A673 (cell line): ENCODE results near the gene LARP4B. TPM values are rescaled to one million over a fixed set of nuclear protein-coding genes. Genes with fewer than 3 reads are reported as not detected.

Source experiments
- Bru-seq: library from RNA; stranded (reverse); fragments of 400-500 nt; gene quantifications from one replicate; lab custom pipeline; 2021; lab: Mats Ljungman, UMichigan
- BruChase-seq, 2 experiments: library from RNA; stranded (reverse); fragments of 400-500 nt; gene quantifications; one replicate each; lab custom pipeline; 2021; lab: Mats Ljungman, UMichigan
- BruUV-seq: library from RNA; stranded (reverse); fragments of 400-500 nt; replicated peaks from 2 replicates; lab custom pipeline; 2021; lab: Mats Ljungman, UMichigan
- CTCF ChIA-PET: fragments of 300-600 bp; sonication (Branson Sonifier 250); formaldehyde crosslinking; loops from one replicate; lab custom pipeline; 2022; ENCODE audit warnings: antibody characterized with exemption; lab: Charles Lee
- POLR2A ChIA-PET: fragments of 300-600 bp; sonication (Branson Sonifier 250); formaldehyde crosslinking; loops from one replicate; lab custom pipeline; 2022; ENCODE audit warnings: antibody characterized with exemption; ENCODE audit not compliant: low non-redundant PET; lab: Charles Lee
- DNase-seq: peaks from one replicate; pipeline ENCODE4 v3.0.0-alpha.2; 2015; ENCODE audit warnings: low spot score
- H3K27ac ChIP-seq: fragments of 200-600 bp; sonication (generic); 2 replicates; pipeline ENCODE4 v1.5.1; 2016; ENCODE audit warnings: mixed run types, low read depth, mild to moderate bottlenecking, mixed read lengths, antibody characterized with exemption, low read length; ENCODE audit not compliant: poor library complexity, severe bottlenecking
- H3K27me3 ChIP-seq: fragments of 200-600 bp; sonication (generic); replicated peaks from 2 replicates; pipeline ENCODE4 v1.6.1; 2017; ENCODE audit warnings: mixed run types, low read depth, mild to moderate bottlenecking, mixed read lengths, antibody characterized with exemption, low read length; ENCODE audit not compliant: insufficient read depth, poor library complexity
- H3K36me3 ChIP-seq: fragments of 200-600 bp; sonication (generic); 2 replicates; pipeline ENCODE4 v1.6.1; 2016; ENCODE audit warnings: mixed run types, mild to moderate bottlenecking, mixed read lengths, antibody characterized with exemption, low read length; ENCODE audit not compliant: insufficient read depth, poor library complexity, severe bottlenecking
- H3K4me1 ChIP-seq: fragments of 200-600 bp; sonication (generic); 2 replicates; pipeline ENCODE4 v1.6.1; 2017; ENCODE audit warnings: mixed run types, mild to moderate bottlenecking, mixed read lengths, antibody characterized with exemption, low read length; ENCODE audit not compliant: insufficient read depth, poor library complexity, severe bottlenecking
- H3K4me3 ChIP-seq: fragments of 200-600 bp; sonication (generic); 2 replicates; pipeline ENCODE4 v1.5.1; 2016; ENCODE audit warnings: low read depth, mixed run types, mild to moderate bottlenecking, mixed read lengths, low read length; ENCODE audit not compliant: poor library complexity, severe bottlenecking
- H3K9me3 ChIP-seq: fragments of 200-600 bp; sonication (generic); 2 replicates; pipeline ENCODE4 v1.6.1; 2016; ENCODE audit warnings: mixed run types, low read depth, mild to moderate bottlenecking, mixed read lengths, antibody characterized with exemption, low read length; ENCODE audit not compliant: poor library complexity, severe bottlenecking
- EZH2 ChIP-seq: fragments of 200-600 bp; sonication (generic); IDR thresholded peaks from 2 replicates; pipeline ENCODE4 v1.6.1; 2017; ENCODE audit warnings: borderline replicate concordance, low read depth, mild to moderate bottlenecking, mixed read lengths, antibody characterized with exemption, low read length; ENCODE audit not compliant: poor library complexity, severe bottlenecking
- intact Hi-C: fragments of 100-400 bp; cut with micrococcal nuclease; formaldehyde crosslinking; loops from one replicate; pipeline ENCODE4 v1.10.0; 2022; ENCODE audit not compliant: unreplicated experiment
- long read RNA-seq: library from polyadenylated mRNA; stranded (forward); transcript quantifications from one replicate; pipeline ENCODE4 v2.0.0, GENCODE V29; 2022
- total RNA-seq: library from RNA; stranded (reverse); gene quantifications from 2 replicates; pipeline ENCODE4 v1.2.3, GENCODE V29; 2021
- TF ChIP-seq, protein P1 (sequence below): fragments of 300-800, 200-600 bp; sonication (generic); conservative IDR thresholded peaks from 2 replicates; pipeline ENCODE4 v1.5.1; 2017; ENCODE audit warnings: low read depth, mild to moderate bottlenecking, antibody characterized with exemption, low read length, moderate library complexity, mixed read lengths

LARP4B gene
- total RNA-seq (101 and 104 TPM in 2 replicates), Bru-seq, nascent RNA (percentile 92 among the genes with signal in this experiment), BruChase-seq, experiment 1, labeled RNA remaining after a 2-hour chase (percentile 91 among the genes with signal in this experiment), BruChase-seq, experiment 2, labeled RNA remaining after a 6-hour chase (percentile 88 among the genes with signal in this experiment)
- long read RNA-seq, full-length matches to known transcripts, result 20 of 63 reads
- long read RNA-seq, partial matches to known transcripts, result 12 of 63 reads
- long read RNA-seq, other reads (novel, unspliced or antisense), result 31 of 63 reads

DNA sequence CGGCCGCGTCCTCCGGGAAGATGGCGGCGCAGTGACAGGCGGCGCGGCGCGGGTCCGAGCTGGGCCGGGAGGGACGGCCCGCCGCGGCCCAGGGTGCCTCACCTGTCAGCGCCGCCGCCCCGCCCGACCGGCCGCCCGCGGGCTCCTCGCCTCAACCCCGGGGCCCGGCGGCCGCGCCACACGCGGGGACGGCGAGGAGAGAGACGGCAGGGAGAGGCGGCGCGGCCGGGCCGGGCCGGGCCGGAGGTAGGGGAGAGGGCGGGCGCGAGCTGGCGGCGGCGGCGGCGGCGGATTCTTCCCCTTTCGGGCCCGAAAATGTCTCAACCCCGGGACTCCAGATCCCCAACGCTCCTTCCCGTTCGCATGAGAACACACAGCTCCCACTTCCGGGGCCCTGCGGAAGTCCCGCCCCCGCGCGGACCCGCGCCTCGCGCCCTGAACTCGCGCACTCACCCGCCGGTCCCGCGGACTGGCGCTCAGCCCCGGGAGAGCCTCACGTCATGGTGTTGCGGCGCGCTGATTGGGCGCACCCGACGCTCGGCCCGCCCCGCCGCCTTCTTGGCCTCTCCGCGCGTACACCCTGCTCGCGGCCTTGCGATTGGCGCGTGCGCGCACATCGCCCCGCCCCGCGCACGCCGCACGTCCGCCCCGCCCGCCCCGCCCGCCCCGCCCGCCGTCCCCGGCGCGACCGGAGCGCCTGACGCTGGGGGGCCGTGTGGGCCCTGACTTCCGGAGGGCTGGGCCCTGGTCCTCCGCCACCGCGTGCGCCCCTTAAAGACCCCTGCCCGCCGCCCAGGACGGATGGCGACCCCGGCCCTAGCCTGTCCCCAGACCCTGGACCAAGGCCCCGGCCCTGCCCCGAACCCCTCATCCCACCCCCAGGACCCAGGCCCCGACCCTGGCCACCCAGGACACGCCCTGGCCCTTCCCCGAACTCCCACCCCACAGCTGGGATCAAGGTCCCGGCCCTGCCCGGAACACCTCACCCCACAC lies at the start of gene LARP4B:
Gene LARP4B, minus strand, starts transcription at position 380 of the 993 bp plus-strand sequence. CDS start 45,984 bp downstream, outside the sequence.
- peak within 1 kb of the TSS; percentile 89 for H3K27ac ChIP-seq
- peak; percentile 99 for DNase-seq
- no peaks in the 10 kb centered on the region for H3K27me3 ChIP-seq
- intact Hi-C loops, result no loop called here
- peak within 1 kb of the TSS; percentile 91 for H3K4me3 ChIP-seq
- BruUV-seq, result no TSS peak
- TF ChIP-seq, protein P1, sequence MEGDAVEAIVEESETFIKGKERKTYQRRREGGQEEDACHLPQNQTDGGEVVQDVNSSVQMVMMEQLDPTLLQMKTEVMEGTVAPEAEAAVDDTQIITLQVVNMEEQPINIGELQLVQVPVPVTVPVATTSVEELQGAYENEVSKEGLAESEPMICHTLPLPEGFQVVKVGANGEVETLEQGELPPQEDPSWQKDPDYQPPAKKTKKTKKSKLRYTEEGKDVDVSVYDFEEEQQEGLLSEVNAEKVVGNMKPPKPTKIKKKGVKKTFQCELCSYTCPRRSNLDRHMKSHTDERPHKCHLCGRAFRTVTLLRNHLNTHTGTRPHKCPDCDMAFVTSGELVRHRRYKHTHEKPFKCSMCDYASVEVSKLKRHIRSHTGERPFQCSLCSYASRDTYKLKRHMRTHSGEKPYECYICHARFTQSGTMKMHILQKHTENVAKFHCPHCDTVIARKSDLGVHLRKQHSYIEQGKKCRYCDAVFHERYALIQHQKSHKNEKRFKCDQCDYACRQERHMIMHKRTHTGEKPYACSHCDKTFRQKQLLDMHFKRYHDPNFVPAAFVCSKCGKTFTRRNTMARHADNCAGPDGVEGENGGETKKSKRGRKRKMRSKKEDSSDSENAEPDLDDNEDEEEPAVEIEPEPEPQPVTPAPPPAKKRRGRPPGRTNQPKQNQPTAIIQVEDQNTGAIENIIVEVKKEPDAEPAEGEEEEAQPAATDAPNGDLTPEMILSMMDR, result no peak
- TF ChIP-seq EZH2, result no peak
- POLR2A ChIA-PET, result no interaction called here
- H3K36me3 ChIP-seq, result peaks cover under 1% of the 10 kb centered on the region
- peaks cover 13% of the 10 kb centered on the region for H3K4me1 ChIP-seq
- CTCF ChIA-PET, result interaction anchor here (0.5 kb wide), 1 partner anchor 786 kb away, joined by 6 read pairs; no protein-coding TSS in a partner anchor
- no peaks in the 10 kb centered on the region for H3K9me3 ChIP-seq

DNA sequence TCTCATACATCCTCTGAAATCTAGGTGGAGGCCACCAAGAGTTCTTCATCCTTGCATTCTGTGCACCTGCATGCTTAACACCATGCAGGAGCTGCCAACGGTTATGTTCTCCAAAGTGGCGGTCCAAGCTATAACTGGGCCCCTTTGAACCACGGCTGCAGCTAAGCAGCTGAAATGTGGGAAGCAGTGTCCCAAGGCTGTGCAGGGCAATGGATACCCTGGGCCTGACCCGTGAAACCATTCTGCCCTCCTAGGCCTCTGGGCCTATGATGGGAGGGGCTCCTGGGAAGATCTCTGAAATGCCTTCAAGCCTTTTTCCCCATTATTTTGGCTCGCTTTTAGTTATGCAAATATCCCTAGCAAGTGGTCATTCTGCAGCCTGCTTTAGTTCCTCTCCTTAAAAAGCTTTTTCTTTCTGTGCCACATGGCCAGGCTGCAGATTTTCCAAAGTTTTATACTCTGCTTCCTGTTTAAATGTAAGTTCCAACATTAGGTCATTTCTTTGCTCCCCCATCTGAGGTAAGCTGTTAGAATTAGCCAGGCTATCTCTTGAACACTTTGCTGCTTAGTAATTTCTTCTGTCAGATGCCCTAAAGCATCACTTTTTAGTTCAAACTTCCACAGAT lies 49.1 kb upstream of the LARP4B start:
- TF ChIP-seq EZH2, result no peak
- TF ChIP-seq, protein P1, result no peak
- ChIA-PET CTCF (no interaction called here), POLR2A (no interaction called here)
- no peaks in the 10 kb centered on the region for H3K36me3 ChIP-seq
- DNase-seq, result no peak
- H3K4me1 ChIP-seq, result no peaks in the 10 kb centered on the region
- intact Hi-C loops, result no loop called here
- H3K27ac ChIP-seq, result no peak overlapping the region
- no TSS peak for BruUV-seq
- no peak overlapping the region for H3K4me3 ChIP-seq
- no peaks in the 10 kb centered on the region for H3K27me3 ChIP-seq
- peaks cover 24% of the 10 kb centered on the region for H3K9me3 ChIP-seq

DNA sequence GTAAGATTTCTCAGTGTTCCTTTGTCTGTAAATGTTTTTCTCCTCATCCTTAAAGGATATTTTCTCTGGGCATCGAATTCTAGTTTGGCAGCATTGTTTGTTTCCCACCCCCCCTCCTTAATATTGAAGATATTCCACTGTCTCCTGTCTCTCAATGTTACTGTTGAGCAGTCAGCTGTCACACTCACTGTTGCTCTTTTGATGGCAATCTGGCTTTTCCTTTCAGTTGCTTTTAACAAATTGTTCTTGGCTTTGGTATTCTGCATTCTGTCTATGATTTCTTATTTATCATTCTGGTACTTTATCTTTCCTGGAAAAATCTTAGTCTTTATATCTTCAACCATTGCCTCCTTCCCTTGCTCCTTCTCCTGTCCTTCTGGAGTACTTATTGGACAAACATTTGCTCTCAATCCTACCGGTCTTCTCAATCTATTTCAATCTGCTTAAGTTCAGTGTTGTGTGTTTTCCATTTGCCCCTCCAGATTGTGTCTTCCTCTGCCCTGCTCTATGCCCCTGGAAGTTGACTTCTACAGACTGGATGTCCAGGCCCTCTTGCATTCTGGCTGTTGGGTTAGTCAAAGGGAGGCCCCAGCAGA lies 47.4 kb upstream of the LARP4B start:
- H3K4me1 ChIP-seq, result peaks cover 4% of the 10 kb centered on the region
- ChIA-PET CTCF (no interaction called here), POLR2A (no interaction called here)
- H3K27ac ChIP-seq, result no peak overlapping the region
- intact Hi-C loops, result no loop called here
- no peaks in the 10 kb centered on the region for H3K36me3 ChIP-seq
- TF ChIP-seq, protein P1, result no peak
- no peak for TF ChIP-seq EZH2
- no TSS peak for BruUV-seq
- H3K4me3 ChIP-seq, result no peak overlapping the region
- no peaks in the 10 kb centered on the region for H3K27me3 ChIP-seq
- no peak for DNase-seq
- peaks cover 24% of the 10 kb centered on the region for H3K9me3 ChIP-seq
